CD4-positive, alpha-beta memory T cell (primary cell): ENCODE results near the gene OR4D6. TPM values are rescaled to one million over a fixed set of nuclear protein-coding genes. Genes with fewer than 3 reads are reported as not detected.

Source experiments
- CTCF ChIA-PET: fragments of 350-600 bp; sonication (Branson Sonifier 250); formaldehyde crosslinking; loops from one replicate; lab custom pipeline; 2021; ENCODE audit warnings: inconsistent platforms; ENCODE audit not compliant: partially characterized antibody; lab: Charles Lee
- POLR2A ChIA-PET: fragments of 350-600 bp; sonication (Branson Sonifier 250); formaldehyde crosslinking; loops from one replicate; lab custom pipeline; 2021; ENCODE audit not compliant: partially characterized antibody; lab: Charles Lee
- DNase-seq, 5 donors: peaks; one replicate each; pipeline versions ENCODE4 v3.0.0 to v3.0.0-alpha.2; 2020 to 2022; ENCODE audit warnings: mixed read lengths in 1 of 5
- H3K27ac ChIP-seq: one replicate; pipeline ENCODE4 v1.7.0; 2013; ENCODE audit warnings: low read depth, low read length
- H3K27me3 ChIP-seq: 2 replicates; pipeline ENCODE4 v1.7.0; 2013; ENCODE audit warnings: mild to moderate bottlenecking, low read length, moderate library complexity; ENCODE audit not compliant: insufficient read depth
- H3K36me3 ChIP-seq: 2 replicates; pipeline ENCODE4 v1.7.0; 2013; ENCODE audit warnings: mild to moderate bottlenecking, low read length, moderate library complexity; ENCODE audit not compliant: insufficient read depth
- H3K4me1 ChIP-seq: 2 replicates; pipeline ENCODE4 v1.7.0; 2013; ENCODE audit warnings: mild to moderate bottlenecking, low read length, moderate library complexity; ENCODE audit not compliant: insufficient read depth
- H3K4me3 ChIP-seq, 2 donors: one replicate each; pipeline ENCODE4 v1.7.0; 2013; ENCODE audit warnings: low read length in 2 of 2, mild to moderate bottlenecking in 1 of 2
- H3K9me3 ChIP-seq, 2 donors: one replicate each; pipeline ENCODE4 v1.7.0; 2013; ENCODE audit warnings: low read length in 2 of 2, control low read depth in 1 of 2; ENCODE audit not compliant: control insufficient read depth in 1 of 2
- H3K27ac Mint-ChIP-seq, 7 donors: one replicate each; pipeline ENCODE4 v1.8.0; 2020 to 2021; ENCODE audit warnings: mixed read lengths in 7 of 7, mild to moderate bottlenecking in 6 of 7, inconsistent platforms in 3 of 7, moderate library complexity in 3 of 7
- H3K27me3 Mint-ChIP-seq, 2 donors: one replicate each; pipeline ENCODE4 v1.8.0; 2020 to 2021; ENCODE audit warnings: mixed read lengths in 2 of 2
- H3K36me3 Mint-ChIP-seq, 2 donors: one replicate each; pipeline ENCODE4 v1.8.0; 2020 to 2021; ENCODE audit warnings: mixed read lengths in 2 of 2, inconsistent platforms in 1 of 2, mild to moderate bottlenecking in 1 of 2
- H3K4me1 Mint-ChIP-seq, 4 donors: one replicate each; pipeline ENCODE4 v1.8.0; 2020 to 2021; ENCODE audit warnings: mixed read lengths in 4 of 4, mild to moderate bottlenecking in 1 of 4
- H3K4me3 Mint-ChIP-seq, 8 donors: one replicate each; pipeline ENCODE4 v1.8.0; 2020 to 2021; ENCODE audit warnings: mixed read lengths in 8 of 8, mild to moderate bottlenecking in 7 of 8, moderate library complexity in 6 of 8, inconsistent platforms in 3 of 8
- H3K9me3 Mint-ChIP-seq, 8 donors: one replicate each; pipeline ENCODE4 v1.8.0; 2020 to 2021; ENCODE audit warnings: mixed read lengths in 8 of 8, mild to moderate bottlenecking in 5 of 8, inconsistent platforms in 3 of 8, moderate library complexity in 1 of 8
- intact Hi-C: fragments of 100-400 bp; cut with micrococcal nuclease; formaldehyde crosslinking; loops from one replicate; pipeline ENCODE4 v1.15.1; 2023
- polyA plus RNA-seq, 2 donors: library from polyadenylated mRNA; unstranded; fragments of 300-500 nt; fragmentation: Illumina TruSeq; gene quantifications; one replicate each; pipeline ENCODE4 v1.2.3, GENCODE V29; 2021
- total RNA-seq, 2 experiments: library from RNA; stranded (reverse); gene quantifications; one replicate each; pipeline ENCODE4 v1.2.3, GENCODE V29; 2021

The OR4D6 gene
- total RNA-seq (not detected), polyA plus RNA-seq (not detected)

GRCh38 chr11:59456661-59457060 lies at the start of gene OR4D6:
Gene OR4D6 (plus strand): TSS chr11:59456961. CDS start chr11:59456961, 0 bp downstream.
- intact Hi-C loops = no loop called here
- no peak for DNase-seq
- H3K27me3 Mint-ChIP-seq = peaks cover 13 to 17% of the 10 kb centered on the region in 2 donors
- no peaks in the 10 kb centered on the region for H3K4me1 ChIP-seq
- H3K27ac Mint-ChIP-seq = no peak within 1 kb of the TSS
- POLR2A ChIA-PET = no interaction called here
- H3K9me3 ChIP-seq = no peaks in the 10 kb centered on the region
- H3K36me3 ChIP-seq = no peaks in the 10 kb centered on the region
- no peak within 1 kb of the TSS for H3K27ac ChIP-seq
- CTCF ChIA-PET = no interaction called here
- no peaks in the 10 kb centered on the region for H3K4me1 Mint-ChIP-seq
- H3K4me3 ChIP-seq = no peak within 1 kb of the TSS
- H3K27me3 ChIP-seq = no peaks in the 10 kb centered on the region
- H3K4me3 Mint-ChIP-seq = no peak within 1 kb of the TSS
- H3K9me3 Mint-ChIP-seq = peaks cover 0 to 2% (median 0%) of the 10 kb centered on the region in 8 donors
- H3K36me3 Mint-ChIP-seq = no peaks in the 10 kb centered on the region

- intact Hi-C loops = no loop called here
- H3K4me1 ChIP-seq = no peaks in the 10 kb centered on the region
- Mint-ChIP-seq H3K9me3 (peaks cover 2 to 27% (median 17%) of the 10 kb centered on the region in 8 donors), H3K4me3 (no peak overlapping the region), H3K4me1 (peaks cover 0 to 4% (median 0%) of the 10 kb centered on the region in 4 donors), H3K36me3 (no peaks in the 10 kb centered on the region), H3K27me3 (peaks cover 17 to 30% of the 10 kb centered on the region in 2 donors), H3K27ac (no peak overlapping the region)
- no peaks in the 10 kb centered on the region for H3K27me3 ChIP-seq
- CTCF ChIA-PET = no interaction called here
- POLR2A ChIA-PET = no interaction called here
- H3K9me3 ChIP-seq = no peaks in the 10 kb centered on the region
- H3K36me3 ChIP-seq = no peaks in the 10 kb centered on the region
- no peak overlapping the region for H3K4me3 ChIP-seq
- no peak overlapping the region for H3K27ac ChIP-seq
- no peak for DNase-seq
Observed at GRCh38 chr11:59413646-59414045, 43.1 kb upstream of the OR4D6 start.

GRCh38 chr11:59415111-59415510 lies 41.6 kb upstream of the OR4D6 start:
- intact Hi-C loops = loop anchor here (5.0 kb wide), 1 partner anchor 123 kb away; no protein-coding TSS in a partner anchor
- Mint-ChIP-seq H3K36me3 (no peaks in the 10 kb centered on the region), H3K4me3 (no peak overlapping the region), H3K9me3 (peaks cover 0 to 15% (median 9%) of the 10 kb centered on the region in 8 donors), H3K4me1 (peaks cover 0 to 4% (median 0%) of the 10 kb centered on the region in 4 donors), H3K27ac (no peak overlapping the region), H3K27me3 (peaks cover 17 to 30% of the 10 kb centered on the region in 2 donors)
- H3K4me1 ChIP-seq = no peaks in the 10 kb centered on the region
- no peak for DNase-seq
- ChIA-PET POLR2A (no interaction called here), CTCF (interaction anchor here (1.9 kb wide), 1 partner anchor 15 kb away, joined by 5 read pairs; no protein-coding TSS in a partner anchor)
- H3K36me3 ChIP-seq = no peaks in the 10 kb centered on the region
- H3K27ac ChIP-seq = no peak overlapping the region
- no peaks in the 10 kb centered on the region for H3K9me3 ChIP-seq
- H3K4me3 ChIP-seq = no peak overlapping the region
- H3K27me3 ChIP-seq = no peaks in the 10 kb centered on the region

GRCh38 chr11:59416613-59417012 lies 40.1 kb upstream of the OR4D6 start:
- Histone ChIP-seq H3K4me1 (no peaks in the 10 kb centered on the region), H3K9me3 (no peaks in the 10 kb centered on the region), H3K4me3 (no peak overlapping the region), H3K36me3 (no peaks in the 10 kb centered on the region), H3K27ac (no peak overlapping the region), H3K27me3 (no peaks in the 10 kb centered on the region)
- DNase-seq = no peak
- CTCF ChIA-PET = interaction anchor here (1.9 kb wide), 1 partner anchor 13 kb away, joined by 5 read pairs; no protein-coding TSS in a partner anchor
- H3K27me3 Mint-ChIP-seq = peaks cover 17 to 32% of the 10 kb centered on the region in 2 donors
- H3K4me3 Mint-ChIP-seq = no peak overlapping the region
- no peaks in the 10 kb centered on the region for H3K36me3 Mint-ChIP-seq
- intact Hi-C loops = loop anchor here (5.0 kb wide), 1 partner anchor 124 kb away; no protein-coding TSS in a partner anchor
- POLR2A ChIA-PET = no interaction called here
- peaks cover 0 to 4% (median 0%) of the 10 kb centered on the region in 4 donors for H3K4me1 Mint-ChIP-seq
- H3K27ac Mint-ChIP-seq = no peak overlapping the region
- H3K9me3 Mint-ChIP-seq = peaks cover 0 to 4% (median 2%) of the 10 kb centered on the region in 8 donors

GRCh38 chr11:59417023-59417422 lies 39.7 kb upstream of the OR4D6 start:
- Mint-ChIP-seq H3K9me3 (peaks cover 0 to 4% (median 1%) of the 10 kb centered on the region in 8 donors), H3K4me3 (no peak overlapping the region), H3K36me3 (no peaks in the 10 kb centered on the region), H3K27me3 (peaks cover 17 to 32% of the 10 kb centered on the region in 2 donors), H3K27ac (peak overlapping the region in 1 of 7 donors; percentile 12), H3K4me1 (peaks cover 0 to 4% (median 0%) of the 10 kb centered on the region in 4 donors)
- no peak overlapping the region for H3K4me3 ChIP-seq
- POLR2A ChIA-PET = no interaction called here
- DNase-seq = no peak
- CTCF ChIA-PET = interaction anchor here (1.1 kb wide), 1 partner anchor 246 kb away, joined by 3 read pairs; the partner anchor contains the start of gene DTX4
- no peaks in the 10 kb centered on the region for H3K36me3 ChIP-seq
- H3K27me3 ChIP-seq = no peaks in the 10 kb centered on the region
- no peaks in the 10 kb centered on the region for H3K4me1 ChIP-seq
- no peak overlapping the region for H3K27ac ChIP-seq
- no peaks in the 10 kb centered on the region for H3K9me3 ChIP-seq
- intact Hi-C loops = loop anchor here (5.0 kb wide), 1 partner anchor 125 kb away; no protein-coding TSS in a partner anchor

GRCh38 chr11:59418156-59418555 lies 38.6 kb upstream of the OR4D6 start:
- Mint-ChIP-seq H3K9me3 (peaks cover 0 to under 1% (median 0%) of the 10 kb centered on the region in 8 donors), H3K4me1 (peaks cover 0 to 4% (median 0%) of the 10 kb centered on the region in 4 donors), H3K27me3 (peaks cover 17 to 29% of the 10 kb centered on the region in 2 donors), H3K4me3 (no peak overlapping the region), H3K36me3 (no peaks in the 10 kb centered on the region), H3K27ac (no peak overlapping the region)
- Histone ChIP-seq H3K4me1 (no peaks in the 10 kb centered on the region), H3K27me3 (no peaks in the 10 kb centered on the region), H3K27ac (no peak overlapping the region), H3K4me3 (no peak overlapping the region), H3K36me3 (no peaks in the 10 kb centered on the region), H3K9me3 (no peaks in the 10 kb centered on the region)
- intact Hi-C loops = loop anchor here (5.0 kb wide), 1 partner anchor 126 kb away; no protein-coding TSS in a partner anchor
- DNase-seq = no peak
- ChIA-PET CTCF (interaction anchor here (1.1 to 1.6 kb wide), 2 partner anchors 11 to 247 kb away, joined by 3 to 6 read pairs; partner anchors contain the start of gene DTX4), POLR2A (no interaction called here)

- no peaks in the 10 kb centered on the region for H3K36me3 ChIP-seq
- intact Hi-C loops = no loop called here
- no peaks in the 10 kb centered on the region for H3K9me3 ChIP-seq
- Mint-ChIP-seq H3K4me1 (no peaks in the 10 kb centered on the region), H3K9me3 (no peaks in the 10 kb centered on the region), H3K27me3 (peaks cover 0 to 5% of the 10 kb centered on the region in 2 donors), H3K36me3 (no peaks in the 10 kb centered on the region), H3K4me3 (no peak overlapping the region), H3K27ac (no peak overlapping the region)
- ChIA-PET POLR2A (no interaction called here), CTCF (no interaction called here)
- H3K27ac ChIP-seq = no peak overlapping the region
- H3K4me1 ChIP-seq = no peaks in the 10 kb centered on the region
- no peak for DNase-seq
- no peaks in the 10 kb centered on the region for H3K27me3 ChIP-seq
- H3K4me3 ChIP-seq = no peak overlapping the region
Observed at GRCh38 chr11:59423835-59424234, 32.9 kb upstream of the OR4D6 start.
